ENCODE results near the gene MKRN1.

The MKRN1 gene

GRCh38 chr7:140478246-140479061 lies 851 bp downstream of the MKRN1 start:
- CTCF ChIA-PET: interaction anchor here (1.0 to 5.6 kb wide), 9 partner anchors 10 to 175 kb away, joined by 3 to 65 read pairs (median 12); no protein-coding TSS in a partner anchor
- peak overlapping the region; percentile 81 for H3K4me3 ChIP-seq (ENCODE audit: low read depth, low read length)
- no peak for DNase-seq (ENCODE audit: low read depth, low spot score)
- TF ChIP-seq, protein P1, sequence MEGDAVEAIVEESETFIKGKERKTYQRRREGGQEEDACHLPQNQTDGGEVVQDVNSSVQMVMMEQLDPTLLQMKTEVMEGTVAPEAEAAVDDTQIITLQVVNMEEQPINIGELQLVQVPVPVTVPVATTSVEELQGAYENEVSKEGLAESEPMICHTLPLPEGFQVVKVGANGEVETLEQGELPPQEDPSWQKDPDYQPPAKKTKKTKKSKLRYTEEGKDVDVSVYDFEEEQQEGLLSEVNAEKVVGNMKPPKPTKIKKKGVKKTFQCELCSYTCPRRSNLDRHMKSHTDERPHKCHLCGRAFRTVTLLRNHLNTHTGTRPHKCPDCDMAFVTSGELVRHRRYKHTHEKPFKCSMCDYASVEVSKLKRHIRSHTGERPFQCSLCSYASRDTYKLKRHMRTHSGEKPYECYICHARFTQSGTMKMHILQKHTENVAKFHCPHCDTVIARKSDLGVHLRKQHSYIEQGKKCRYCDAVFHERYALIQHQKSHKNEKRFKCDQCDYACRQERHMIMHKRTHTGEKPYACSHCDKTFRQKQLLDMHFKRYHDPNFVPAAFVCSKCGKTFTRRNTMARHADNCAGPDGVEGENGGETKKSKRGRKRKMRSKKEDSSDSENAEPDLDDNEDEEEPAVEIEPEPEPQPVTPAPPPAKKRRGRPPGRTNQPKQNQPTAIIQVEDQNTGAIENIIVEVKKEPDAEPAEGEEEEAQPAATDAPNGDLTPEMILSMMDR (IDR thresholded peaks at IDR 0.05; ENCODE audit: insufficient read depth, low read length, missing control alignments): no peak
- POLR2A ChIA-PET: interaction anchor here (1.2 kb wide), 1 partner anchor 80 kb away, joined by 3 read pairs; the partner anchor contains the start of gene SLC37A3

- TF ChIP-seq, protein P1 (IDR thresholded peaks at IDR 0.05; ENCODE audit: insufficient read depth, low read length, missing control alignments): no peak
- POLR2A ChIA-PET: no interaction called here
- no peak for DNase-seq (ENCODE audit: low read depth, low spot score)
- no peak overlapping the region for H3K4me3 ChIP-seq (ENCODE audit: low read depth, low read length)
- CTCF ChIA-PET: interaction anchor here (0.6 to 5.6 kb wide), 23 partner anchors 8 to 536 kb away, joined by 3 to 65 read pairs (median 4); partner anchors contain the start of gene ADCK2
Observed at GRCh38 chr7:140476698-140477261, 2.5 kb downstream of the MKRN1 start.

- ChIA-PET POLR2A (no interaction called here), CTCF (interaction anchor here (0.6 to 5.6 kb wide), 19 partner anchors 7 to 537 kb away, joined by 3 to 65 read pairs (median 3); partner anchors contain the start of genes ADCK2 and NDUFB2)
- H3K4me3 ChIP-seq (ENCODE audit: low read depth, low read length): no peak overlapping the region
- no peak for DNase-seq (ENCODE audit: low read depth, low spot score)
- TF ChIP-seq, protein P1 (IDR thresholded peaks at IDR 0.05; ENCODE audit: insufficient read depth, low read length, missing control alignments): peak; percentile 29
Observed at GRCh38 chr7:140475747-140476333, 3.5 kb downstream of the MKRN1 start.

DNA sequence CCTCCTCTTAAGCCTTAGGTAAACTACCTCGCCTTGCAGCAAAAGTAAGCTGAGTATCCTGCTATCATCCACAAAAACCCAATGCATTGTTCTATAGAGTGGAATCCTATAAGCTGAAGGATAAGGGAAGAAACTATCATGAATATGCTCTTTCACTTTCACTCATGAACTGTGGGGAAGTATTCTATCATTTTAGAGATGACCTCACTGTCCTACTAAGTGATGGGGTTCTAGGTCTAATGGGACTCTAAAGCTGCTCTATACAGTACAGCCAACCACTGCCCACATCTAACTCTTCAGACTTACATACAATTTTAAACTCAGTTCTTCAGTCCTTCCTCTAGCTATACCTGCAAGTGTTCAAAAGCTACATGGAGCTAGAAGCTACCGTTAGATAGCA lies 16.2 kb downstream of the MKRN1 start:
- DNase-seq (ENCODE audit: low read depth, low spot score): no peak
- ChIA-PET CTCF (interaction anchor here (1.1 to 2.5 kb wide), 3 partner anchors 14 to 191 kb away, joined by 3 to 18 read pairs (median 7); no protein-coding TSS in a partner anchor), POLR2A (no interaction called here)
- no peak overlapping the region for H3K4me3 ChIP-seq (ENCODE audit: low read depth, low read length)
- TF ChIP-seq, protein P1 (IDR thresholded peaks at IDR 0.05; ENCODE audit: insufficient read depth, low read length, missing control alignments): no peak

DNA sequence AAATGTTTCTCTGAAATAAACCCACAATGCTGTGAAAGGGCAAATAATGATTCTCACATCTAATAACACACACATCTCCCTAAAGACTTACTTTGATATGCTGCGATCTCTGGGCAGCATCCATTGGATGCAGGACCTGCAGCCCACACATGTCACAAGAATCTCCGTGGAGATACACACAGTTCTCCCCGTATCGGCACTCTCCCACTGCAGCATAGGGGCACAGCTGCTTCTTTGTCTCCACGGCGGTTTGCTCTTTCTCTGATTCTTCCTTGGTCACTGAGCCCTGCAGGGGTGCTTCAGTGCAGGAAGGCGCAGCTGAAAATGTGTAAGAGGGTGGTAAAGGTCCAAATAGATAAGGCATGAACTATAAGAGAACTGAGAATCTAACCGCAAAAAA lies 20.4 kb downstream of the MKRN1 start:
- TF ChIP-seq, protein P1 (IDR thresholded peaks at IDR 0.05; ENCODE audit: insufficient read depth, low read length, missing control alignments): no peak
- no peak overlapping the region for H3K4me3 ChIP-seq (ENCODE audit: low read depth, low read length)
- ChIA-PET POLR2A (no interaction called here), CTCF (no interaction called here)
- no peak for DNase-seq (ENCODE audit: low read depth, low spot score)

- no peak for DNase-seq (ENCODE audit: low read depth, low spot score)
- TF ChIP-seq, protein P1 (IDR thresholded peaks at IDR 0.05; ENCODE audit: insufficient read depth, low read length, missing control alignments): no peak
- ChIA-PET POLR2A (no interaction called here), CTCF (no interaction called here)
- no peak overlapping the region for H3K4me3 ChIP-seq (ENCODE audit: low read depth, low read length)
Observed at GRCh38 chr7:140458201-140458600, 21.1 kb downstream of the MKRN1 start.
